GM20000 (cell line): Measurements from ENCODE around the gene PAQR6.

Experiments used
- DNase-seq: peaks from one replicate; pipeline ENCODE4 v3.0.0; 2012; ENCODE audit warnings: low spot score
- CTCF ChIP-seq: IDR thresholded peaks from 2 replicates; pipeline ENCODE4 v1.5.1; 2012; ENCODE audit warnings: mild to moderate bottlenecking, control low read depth; ENCODE audit errors: extremely low read depth, missing control alignments

Gene PAQR6

DNA sequence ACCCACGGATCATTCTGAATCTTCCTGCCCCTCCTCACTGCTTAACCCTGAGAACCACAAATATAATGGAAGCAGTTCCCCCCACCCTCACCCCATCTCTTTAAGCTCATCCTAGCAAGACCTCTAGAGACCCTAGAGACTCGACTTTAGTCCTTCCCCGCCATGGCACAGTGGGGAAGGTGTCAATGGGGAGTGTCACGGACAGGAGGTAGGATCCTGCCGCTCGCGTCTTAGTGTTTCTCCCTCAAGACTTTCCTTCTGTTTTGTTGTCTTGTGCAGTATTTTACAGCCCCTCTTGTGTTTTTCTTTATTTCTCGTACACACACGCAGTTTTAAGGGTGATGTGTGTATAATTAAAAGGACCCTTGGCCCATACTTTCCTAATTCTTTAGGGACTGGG lies 35.7 kb downstream of the PAQR6 start:
- no peak for DNase-seq
- no peak for TF ChIP-seq CTCF

- no peak for TF ChIP-seq CTCF
- DNase-seq, result no peak
These were observed 36.6 kb downstream of the PAQR6 start for GRCh38 chr1:156211243-156211642.

GRCh38 chr1:156204686-156205085 lies 43.2 kb downstream of the PAQR6 start:
- DNase-seq, result no peak
- no peak for TF ChIP-seq CTCF

GRCh38 chr1:156203331-156203730 lies 44.5 kb downstream of the PAQR6 start:
- no peak for DNase-seq
- no peak for TF ChIP-seq CTCF

GRCh38 chr1:156200044-156200443 lies 47.8 kb downstream of the PAQR6 start:
- TF ChIP-seq CTCF, result no peak
- DNase-seq, result no peak

DNA sequence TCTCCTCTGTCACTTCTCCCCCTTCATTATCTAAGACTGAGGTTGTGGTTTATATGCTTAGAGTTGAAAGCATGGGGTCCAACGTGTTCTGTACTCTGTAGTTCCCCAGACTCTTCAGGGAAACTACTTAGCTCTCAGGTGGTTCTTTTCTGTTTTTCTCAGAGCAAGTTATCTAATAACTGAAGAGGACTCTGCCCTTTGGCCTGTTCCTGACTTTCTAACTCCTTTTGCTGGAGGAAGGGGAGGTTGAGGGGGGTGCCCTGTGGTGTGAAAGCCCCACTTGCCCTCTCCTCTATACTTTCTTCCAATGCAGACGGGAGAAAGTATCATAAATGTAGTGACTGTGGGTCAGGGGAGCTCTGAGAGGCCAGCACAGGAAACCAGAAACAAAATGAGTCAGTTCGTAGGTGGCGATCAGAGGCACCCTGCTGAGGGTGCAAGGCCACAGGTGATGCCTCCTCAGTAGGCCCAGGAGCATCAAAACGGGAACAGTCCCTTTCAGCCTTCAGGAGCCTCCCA lies 49.0 kb downstream of the PAQR6 start:
- peak; percentile 47 for DNase-seq

DNA sequence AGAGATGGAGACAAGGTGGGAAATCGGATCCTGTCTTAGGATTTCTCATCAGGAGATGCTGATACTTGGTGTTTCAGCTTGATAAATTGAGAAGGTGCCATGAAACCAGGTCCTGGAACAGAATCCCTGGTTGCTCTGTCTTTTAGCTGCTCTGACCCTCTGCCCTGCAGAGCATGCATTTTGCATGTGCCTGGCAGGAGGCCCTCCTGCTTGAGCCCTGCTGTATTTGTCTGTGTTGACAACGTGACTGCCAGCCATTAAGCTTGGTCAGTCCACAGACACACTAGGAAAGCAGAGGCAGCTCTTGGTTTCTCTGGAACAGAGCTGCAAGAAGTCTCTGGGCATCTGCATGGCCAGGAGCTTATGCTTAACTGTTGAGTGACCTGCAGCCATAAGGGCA lies 51.4 kb downstream of the PAQR6 start:
- TF ChIP-seq CTCF, result no peak
- no peak for DNase-seq

More for the DNA sequence above, 49.0 kb downstream of the PAQR6 start:
- no peak for TF ChIP-seq CTCF
